ENCODE results near the gene HLX.

Gene HLX

DNA sequence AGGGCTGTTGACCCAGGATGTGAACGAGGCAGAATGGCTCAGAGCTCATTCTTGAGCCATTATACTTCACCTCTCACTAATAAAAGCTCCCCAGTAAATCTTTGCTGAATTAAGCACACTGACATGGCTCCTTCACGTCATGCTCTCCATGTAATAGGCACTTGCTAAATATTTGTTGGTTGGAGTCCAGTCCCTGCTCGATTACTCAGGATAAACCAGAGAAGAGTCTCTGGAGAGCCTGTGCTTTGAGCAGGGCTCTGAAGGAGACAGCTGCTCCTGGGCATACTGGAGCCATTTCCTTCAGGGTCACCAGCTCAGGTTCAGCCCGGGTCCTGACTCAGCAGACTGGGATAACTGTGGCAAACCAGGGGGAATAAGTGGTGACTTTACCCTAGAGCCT is 46.9 kb downstream of the HLX start:
- no peak for DNase-seq (ENCODE audit: low read depth)

DNA sequence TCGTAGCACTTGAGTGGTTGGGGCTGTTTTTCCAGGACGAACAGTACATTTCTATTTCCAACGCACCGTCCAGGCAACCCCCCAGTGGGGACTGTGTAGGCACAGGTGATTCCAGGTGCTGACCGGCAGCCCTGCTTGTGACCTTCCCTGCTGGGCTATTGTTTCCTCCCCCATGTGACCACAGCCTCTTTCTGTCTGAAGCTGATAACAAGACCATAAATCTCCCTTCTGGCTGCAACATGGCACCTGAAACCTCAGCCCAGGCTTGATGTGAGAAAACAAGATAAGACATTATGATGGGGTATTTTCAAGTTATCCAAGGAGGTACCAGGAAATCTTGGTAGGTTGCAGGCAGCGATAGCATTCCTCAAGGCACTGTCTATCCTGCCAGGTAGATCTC is 48.2 kb downstream of the HLX start:
- no peak for DNase-seq (ENCODE audit: low read depth)

DNA sequence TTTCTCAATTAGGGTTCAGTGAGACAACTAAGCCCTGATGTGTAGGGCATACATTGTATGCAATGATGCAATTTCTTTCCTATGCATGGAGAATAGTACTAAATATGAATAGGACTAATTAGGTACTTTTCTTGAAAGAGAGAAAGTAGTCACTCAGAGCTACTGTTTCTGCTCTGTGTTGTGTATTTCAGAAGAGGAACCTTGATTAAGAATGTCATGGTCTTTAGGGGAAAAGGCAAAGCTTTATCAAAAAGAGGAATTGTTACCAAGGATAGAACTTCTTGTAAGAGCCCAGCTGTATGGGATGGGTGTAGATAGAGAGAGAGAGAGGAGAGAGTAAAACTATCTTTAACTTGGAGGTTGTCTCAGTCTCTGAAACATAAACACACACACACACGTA is 49.1 kb downstream of the HLX start:
- DNase-seq (ENCODE audit: low read depth) = no peak

DNA sequence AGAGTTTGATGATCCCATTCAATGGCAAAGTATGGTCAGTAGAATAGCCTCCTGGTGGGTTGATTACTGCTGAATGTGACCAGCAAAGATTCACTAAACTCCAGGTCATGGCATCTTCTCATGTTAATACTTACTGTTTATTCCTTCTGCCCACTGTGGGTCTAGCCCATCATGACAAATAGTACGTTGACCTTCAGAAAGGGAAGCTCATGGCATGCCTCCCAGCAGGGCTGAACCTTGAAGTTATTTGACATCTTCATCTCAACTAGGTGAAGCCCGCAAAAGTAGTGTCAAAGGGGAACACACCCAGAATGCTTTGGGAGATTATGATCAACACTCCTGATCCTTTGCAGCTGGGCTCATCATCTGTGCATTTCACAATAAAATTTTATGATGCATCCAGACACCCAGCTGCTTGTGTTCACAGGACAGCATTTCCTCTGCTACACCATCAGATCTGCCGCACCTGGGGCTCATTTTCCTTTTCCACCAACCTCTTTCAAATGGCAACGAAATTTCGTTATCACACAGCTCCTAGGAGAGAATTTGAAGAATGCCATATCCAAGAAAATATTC is 49.6 kb downstream of the HLX start:
- DNase-seq (ENCODE audit: low read depth) = no peak

DNA sequence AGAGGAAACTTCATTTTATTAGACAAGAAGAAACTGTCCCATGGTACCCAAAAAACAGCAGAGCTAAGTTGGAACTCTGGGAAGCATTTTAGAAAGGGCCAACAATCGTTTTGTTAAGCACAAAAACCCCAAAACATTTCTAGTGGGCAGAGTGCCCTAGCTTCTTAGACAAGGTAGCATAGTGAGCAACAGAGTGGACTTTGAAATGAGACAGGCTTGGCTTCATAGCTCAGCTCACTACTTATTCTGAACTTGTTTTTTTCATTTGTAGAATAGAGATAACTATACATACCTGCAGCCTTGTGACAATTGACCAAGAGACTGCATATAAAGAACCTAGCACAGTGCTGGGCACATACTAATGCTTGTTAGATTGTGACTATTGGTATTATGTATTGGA is 50.1 kb downstream of the HLX start:
- DNase-seq (ENCODE audit: low read depth) = no peak

Measured in stimulated activated CD8-positive, alpha-beta memory T cell treated with anti-CD3 and anti-CD28 coated beads, Interleukin-15, amount 100 ng/mL, for 24 hours (primary cell).